ENCODE results near the gene TWIST1. TPM values are rescaled to one million over a fixed set of nuclear protein-coding genes. Genes with fewer than 3 reads are reported as not detected.

Gene TWIST1
- total and polyA plus RNA-seq, 8 donors, result 0.20 to 0.67 (median 0.38) TPM; not detected in 1

GRCh38 chr7:19089378-19089777 is 28.1 kb downstream of the TWIST1 start:
- no peak for ATAC-seq
- Histone ChIP-seq H3K27ac (no peak overlapping the region), H3K27me3 (no peaks in the 10 kb centered on the region), H3K9me3 (no peaks in the 10 kb centered on the region), H3K4me3 (no peak overlapping the region), H3K36me3 (no peaks in the 10 kb centered on the region), H3K4me1 (no peaks in the 10 kb centered on the region)
- DNase-seq, result no peak
- intact Hi-C loops (cut with DNase I), result no loop called here
- TF ChIP-seq CTCF (IDR thresholded peaks at IDR 0.05), result no peak

GRCh38 chr7:19080093-19080492 is 37.3 kb downstream of the TWIST1 start:
- DNase-seq, result no peak
- no peaks in the 10 kb centered on the region for H3K4me1 ChIP-seq
- H3K9me3 ChIP-seq, result no peaks in the 10 kb centered on the region
- no peaks in the 10 kb centered on the region for H3K36me3 ChIP-seq
- no peak overlapping the region for H3K27ac ChIP-seq
- no peak overlapping the region for H3K4me3 ChIP-seq
- ATAC-seq, result no peak
- no peak for TF ChIP-seq CTCF (IDR thresholded peaks at IDR 0.05)
- intact Hi-C loops (cut with DNase I), result no loop called here
- H3K27me3 ChIP-seq, result no peaks in the 10 kb centered on the region

- Histone ChIP-seq H3K4me1 (no peaks in the 10 kb centered on the region), H3K4me3 (no peak overlapping the region), H3K27ac (no peak overlapping the region), H3K36me3 (no peaks in the 10 kb centered on the region), H3K9me3 (no peaks in the 10 kb centered on the region), H3K27me3 (no peaks in the 10 kb centered on the region)
- intact Hi-C loops (cut with DNase I), result no loop called here
- DNase-seq (no peak), ATAC-seq (no peak)
- no peak for TF ChIP-seq CTCF (IDR thresholded peaks at IDR 0.05)
These were observed 38.4 kb downstream of the TWIST1 start for GRCh38 chr7:19079066-19079465.

- ATAC-seq, result no peak
- H3K4me3 ChIP-seq, result no peak overlapping the region
- H3K9me3 ChIP-seq, result peaks cover 0 to 4% of the 10 kb centered on the region in 2 donors
- intact Hi-C loops (cut with DNase I), result no loop called here
- no peaks in the 10 kb centered on the region for H3K36me3 ChIP-seq
- H3K27ac ChIP-seq, result no peak overlapping the region
- no peaks in the 10 kb centered on the region for H3K4me1 ChIP-seq
- DNase-seq, result no peak
- no peak for TF ChIP-seq CTCF (IDR thresholded peaks at IDR 0.05)
- no peaks in the 10 kb centered on the region for H3K27me3 ChIP-seq
These were observed 47.6 kb downstream of the TWIST1 start for GRCh38 chr7:19069842-19070241.

GRCh38 chr7:19066170-19066569 is 51.3 kb downstream of the TWIST1 start:
- H3K4me1 ChIP-seq, result no peaks in the 10 kb centered on the region
- H3K36me3 ChIP-seq, result no peaks in the 10 kb centered on the region
- TF ChIP-seq CTCF (IDR thresholded peaks at IDR 0.05), result no peak
- ATAC-seq, result no peak
- intact Hi-C loops (cut with DNase I), result no loop called here
- H3K9me3 ChIP-seq, result no peaks in the 10 kb centered on the region
- no peak for DNase-seq
- H3K4me3 ChIP-seq, result no peak overlapping the region
- H3K27ac ChIP-seq, result no peak overlapping the region
- no peaks in the 10 kb centered on the region for H3K27me3 ChIP-seq

Other genes with a start within 250 kb of the TWIST1 start
- not detected for gene FERD3L, start 27.8 kb upstream of the TWIST1 start, total RNA-seq
- gene FERD3L, start 27.8 kb upstream of the TWIST1 start, polyA plus RNA-seq (ENCODE audit: insufficient read length in 6 of 6), result not detected